Measurements from ENCODE around the gene ACTR3C. TPM values are rescaled to one million over a fixed set of nuclear protein-coding genes. Genes with fewer than 3 reads are reported as not detected.
A peak's percentile ranks its signal among the peaks of the same experiment; 100 is the strongest.

Gene ACTR3C
- total RNA-seq, 5 donors from 2014 or later (not counting 1 experiment from before 2014, with no cell fraction given) = 9.2 to 14.6 (median 12.4) TPM

- Histone ChIP-seq H3K4me1 (ENCODE audit: control insufficient read depth in 1 of 2, extremely low read depth in 1 of 2, insufficient read depth in 2 of 2, low read length in 2 of 2) (peaks cover 10 to 36% of the 10 kb centered on the region in 2 experiments), H3K27ac (ENCODE audit: low read length) (peak overlapping the region; percentile 40), H3K4me3 (ENCODE audit: control insufficient read depth in 1 of 2, extremely low read depth in 1 of 2, low read length in 1 of 2) (peak overlapping the region; percentile 66 to 82), H3K27me3 (replicated peaks in 1 of 2; ENCODE audit: control insufficient read depth in 2 of 2, extremely low read depth in 1 of 2, insufficient read depth in 2 of 2, low read length in 1 of 2) (no peaks in the 10 kb centered on the region), H3K36me3 (ENCODE audit: control insufficient read depth in 2 of 2, extremely low read depth in 1 of 2, insufficient read depth in 1 of 2, low read length in 1 of 2) (peaks cover 0 to 3% of the 10 kb centered on the region in 2 donors), H3K9me3 (no peaks in the 10 kb centered on the region)
- H3K27me3 Mint-ChIP-seq = no peaks in the 10 kb centered on the region
- ChIA-PET POLR2A (interaction anchor here in 1 of 2 donors (0.6 to 1.2 kb wide), 2 partner anchors 15 to 34 kb away, joined by 3 read pairs; no protein-coding TSS in a partner anchor), CTCF (interaction anchor here (1.1 to 1.9 kb wide), 4 partner anchors 13 to 36 kb away, joined by 3 to 6 read pairs (median 6); a partner anchor contains a TSS)
- no peaks in the 10 kb centered on the region for H3K9me3 Mint-ChIP-seq
- H3K4me1 Mint-ChIP-seq = peaks cover 53 to 62% (median 61%) of the 10 kb centered on the region in 3 donors
- peak overlapping the region; percentile 95 to 96 for H3K27ac Mint-ChIP-seq
- WGBS (ENCODE audit: insufficient coverage) = 65% methylated on average over 14 of the region's 23 CpGs
- H3K4me3 Mint-ChIP-seq = peak overlapping the region; percentile 92 to 96 (median 95)
- DNase-seq (no peak), ATAC-seq (replicated peaks in 1 of 4) (no peak)
- H3K36me3 Mint-ChIP-seq = peaks cover 11% of the 10 kb centered on the region
Observed at GRCh38 chr7:150369748-150370501, 46.6 kb upstream of the ACTR3C start.

GRCh38 chr7:150368884-150369747, 45.8 kb upstream of the ACTR3C start:
- Mint-ChIP-seq H3K36me3 (peaks cover 11% of the 10 kb centered on the region), H3K9me3 (no peaks in the 10 kb centered on the region), H3K27ac (peak overlapping the region; percentile 95 to 96), H3K27me3 (no peaks in the 10 kb centered on the region), H3K4me1 (peaks cover 53 to 59% (median 59%) of the 10 kb centered on the region in 3 donors), H3K4me3 (peak overlapping the region; percentile 92 to 96 (median 95))
- peak; percentile 69 to 73 (median 71) for ATAC-seq (replicated peaks in 1 of 4)
- ChIA-PET CTCF (interaction anchor here in 1 of 2 donors (0.7 to 1.3 kb wide), 4 partner anchors 9 to 607 kb away, joined by 3 to 5 read pairs (median 3); no protein-coding TSS in a partner anchor), POLR2A (interaction anchor here (0.6 kb wide), 2 partner anchors 35 to 507 kb away, joined by 3 to 5 read pairs; no protein-coding TSS in a partner anchor)
- DNase-seq = peak in 30 of 35 experiments; percentile 25 to 80 (median 56)
- Histone ChIP-seq H3K27ac (ENCODE audit: low read length) (peak overlapping the region; percentile 40), H3K9me3 (no peaks in the 10 kb centered on the region), H3K4me1 (ENCODE audit: control insufficient read depth in 1 of 2, extremely low read depth in 1 of 2, insufficient read depth in 2 of 2, low read length in 2 of 2) (peaks cover 13 to 38% of the 10 kb centered on the region in 2 experiments), H3K27me3 (replicated peaks in 1 of 2; ENCODE audit: control insufficient read depth in 2 of 2, extremely low read depth in 1 of 2, insufficient read depth in 2 of 2, low read length in 1 of 2) (no peaks in the 10 kb centered on the region), H3K36me3 (ENCODE audit: control insufficient read depth in 2 of 2, extremely low read depth in 1 of 2, insufficient read depth in 1 of 2, low read length in 1 of 2) (peaks cover 0 to 3% of the 10 kb centered on the region in 2 donors), H3K4me3 (ENCODE audit: control insufficient read depth in 1 of 2, extremely low read depth in 1 of 2, low read length in 1 of 2) (peak overlapping the region; percentile 66 to 82)
- 0% methylated on average over 47 of the region's 58 CpGs for WGBS (ENCODE audit: insufficient coverage)

- no peaks in the 10 kb centered on the region for H3K27me3 Mint-ChIP-seq
- H3K4me3 ChIP-seq (ENCODE audit: control insufficient read depth in 1 of 2, extremely low read depth in 1 of 2, low read length in 1 of 2) = peak within 1 kb of the TSS; percentile 66 to 82
- peaks cover 14 to 41% of the 10 kb centered on the region in 2 experiments for H3K4me1 ChIP-seq (ENCODE audit: control insufficient read depth in 1 of 2, extremely low read depth in 1 of 2, insufficient read depth in 2 of 2, low read length in 2 of 2)
- H3K36me3 ChIP-seq (ENCODE audit: control insufficient read depth in 2 of 2, extremely low read depth in 1 of 2, insufficient read depth in 1 of 2, low read length in 1 of 2) = no peaks in the 10 kb centered on the region
- peak within 1 kb of the TSS; percentile 40 for H3K27ac ChIP-seq (ENCODE audit: low read length)
- no peaks in the 10 kb centered on the region for H3K9me3 Mint-ChIP-seq
- H3K36me3 Mint-ChIP-seq = peaks cover 11% of the 10 kb centered on the region
- peak within 1 kb of the TSS; percentile 95 to 96 for H3K27ac Mint-ChIP-seq
- H3K4me3 Mint-ChIP-seq = peak within 1 kb of the TSS; percentile 92 to 96 (median 95)
- H3K9me3 ChIP-seq = no peaks in the 10 kb centered on the region
- ATAC-seq (replicated peaks in 1 of 4) = peak; percentile 58 to 67 (median 63)
- DNase-seq = peak; percentile 46 to 84 (median 68)
- WGBS (ENCODE audit: insufficient coverage) = under 1% methylated on average over 82 of the region's 85 CpGs
- no peaks in the 10 kb centered on the region for H3K27me3 ChIP-seq (replicated peaks in 1 of 2; ENCODE audit: control insufficient read depth in 2 of 2, extremely low read depth in 1 of 2, insufficient read depth in 2 of 2, low read length in 1 of 2)
- POLR2A ChIA-PET = interaction anchor here in 1 of 2 donors (0.7 kb wide), 1 partner anchor 34 kb away, joined by 3 read pairs; no protein-coding TSS in a partner anchor
- peaks cover 51 to 57% (median 56%) of the 10 kb centered on the region in 3 donors for H3K4me1 Mint-ChIP-seq
- CTCF ChIA-PET = interaction anchor here in 1 of 2 donors (0.7 to 1.3 kb wide), 3 partner anchors 10 to 607 kb away, joined by 3 read pairs; no protein-coding TSS in a partner anchor
Observed at GRCh38 chr7:150368096-150368883, 44.9 kb upstream of the ACTR3C start, which contains the start of gene REPIN1. REPIN1 (plus strand) TSS chr7:150368822; CDS start chr7:150369712, 890 bp downstream.

GRCh38 chr7:150367677-150368095, 44.3 kb upstream of the ACTR3C start:
- Mint-ChIP-seq H3K4me1 (peaks cover 48 to 55% (median 53%) of the 10 kb centered on the region in 3 donors), H3K27me3 (no peaks in the 10 kb centered on the region), H3K4me3 (peak overlapping the region; percentile 83 to 92 (median 86)), H3K36me3 (peaks cover 7% of the 10 kb centered on the region), H3K9me3 (no peaks in the 10 kb centered on the region), H3K27ac (peak overlapping the region; percentile 92)
- Histone ChIP-seq H3K27me3 (replicated peaks in 1 of 2; ENCODE audit: control insufficient read depth in 2 of 2, extremely low read depth in 1 of 2, insufficient read depth in 2 of 2, low read length in 1 of 2) (no peaks in the 10 kb centered on the region), H3K9me3 (no peaks in the 10 kb centered on the region), H3K36me3 (ENCODE audit: control insufficient read depth in 2 of 2, extremely low read depth in 1 of 2, insufficient read depth in 1 of 2, low read length in 1 of 2) (no peaks in the 10 kb centered on the region), H3K4me3 (ENCODE audit: control insufficient read depth in 1 of 2, extremely low read depth in 1 of 2, low read length in 1 of 2) (peak overlapping the region; percentile 66 to 82), H3K27ac (ENCODE audit: low read length) (peak overlapping the region; percentile 30), H3K4me1 (ENCODE audit: control insufficient read depth in 1 of 2, extremely low read depth in 1 of 2, insufficient read depth in 2 of 2, low read length in 2 of 2) (peaks cover 14 to 41% of the 10 kb centered on the region in 2 experiments)
- no peak for DNase-seq
- CTCF ChIA-PET = interaction anchor here in 1 of 2 donors (0.7 to 1.8 kb wide), 2 partner anchors 10 to 38 kb away, joined by 5 to 7 read pairs; no protein-coding TSS in a partner anchor
- POLR2A ChIA-PET = no interaction called here
- WGBS (ENCODE audit: insufficient coverage) = 0% methylated on average over 2 of the region's 8 CpGs
- peak in 2 of 4 experiments; percentile 35 to 55 for ATAC-seq (replicated peaks in 1 of 4)

- DNase-seq (no peak), ATAC-seq (replicated peaks in 1 of 4) (no peak)
- Histone ChIP-seq H3K27me3 (replicated peaks in 1 of 2; ENCODE audit: control insufficient read depth in 2 of 2, extremely low read depth in 1 of 2, insufficient read depth in 2 of 2, low read length in 1 of 2) (no peaks in the 10 kb centered on the region), H3K9me3 (no peaks in the 10 kb centered on the region), H3K36me3 (ENCODE audit: control insufficient read depth in 2 of 2, extremely low read depth in 1 of 2, insufficient read depth in 1 of 2, low read length in 1 of 2) (no peaks in the 10 kb centered on the region), H3K27ac (ENCODE audit: low read length) (no peak overlapping the region), H3K4me1 (ENCODE audit: control insufficient read depth in 1 of 2, extremely low read depth in 1 of 2, insufficient read depth in 2 of 2, low read length in 2 of 2) (peaks cover 14 to 37% of the 10 kb centered on the region in 2 experiments), H3K4me3 (ENCODE audit: control insufficient read depth in 1 of 2, extremely low read depth in 1 of 2, low read length in 1 of 2) (no peak overlapping the region)
- 80% methylated on average over 1 of the region's 5 CpGs for WGBS (ENCODE audit: insufficient coverage)
- POLR2A ChIA-PET = interaction anchor here (0.5 to 0.7 kb wide), 2 partner anchors 40 to 981 kb away, joined by 4 read pairs; a partner anchor contains a TSS
- peaks cover 45 to 61% (median 49%) of the 10 kb centered on the region in 3 donors for H3K4me1 Mint-ChIP-seq
- H3K27me3 Mint-ChIP-seq = no peaks in the 10 kb centered on the region
- H3K4me3 Mint-ChIP-seq = peak overlapping the region; percentile 2 to 51 (median 50)
- H3K9me3 Mint-ChIP-seq = no peaks in the 10 kb centered on the region
- CTCF ChIA-PET = interaction anchor here (0.6 to 1.8 kb wide), 6 partner anchors 8 to 1561 kb away, joined by 3 to 7 read pairs (median 5); no protein-coding TSS in a partner anchor
- peaks cover 3% of the 10 kb centered on the region for H3K36me3 Mint-ChIP-seq
- H3K27ac Mint-ChIP-seq = peak overlapping the region; percentile 84 to 85
Observed at GRCh38 chr7:150365673-150366398, 42.5 kb upstream of the ACTR3C start.

Data from T-cell (primary cell).